Right lobe of liver (tissue), 4 donors: ENCODE results near the gene DIP2C.

Experiments used
- POLR2A ChIP-seq: fragments of 450-650 bp; IDR thresholded peaks from one replicate; pipeline ENCODE4 v1.6.1; 2017; ENCODE audit warnings: antibody characterized with exemption, mild to moderate bottlenecking
- TF ChIP-seq, protein P1 (sequence below), 4 donors: fragments of 200-600 bp in 3 of 4; fragments of 450-650 bp in 1 of 4; IDR thresholded peaks; one replicate each; pipeline versions ENCODE4 v1.5.1 to v1.8.0; 2016 to 2022; ENCODE audit warnings: antibody characterized with exemption in 4 of 4, mild to moderate bottlenecking in 2 of 4
- donor health status: DM: no; HTN: no; CAD: no.
- donor health status: DM: no; HTN: no; CAD: no.
- donor health status: DM: no; HTN: yes; CAD: no.

DNA sequence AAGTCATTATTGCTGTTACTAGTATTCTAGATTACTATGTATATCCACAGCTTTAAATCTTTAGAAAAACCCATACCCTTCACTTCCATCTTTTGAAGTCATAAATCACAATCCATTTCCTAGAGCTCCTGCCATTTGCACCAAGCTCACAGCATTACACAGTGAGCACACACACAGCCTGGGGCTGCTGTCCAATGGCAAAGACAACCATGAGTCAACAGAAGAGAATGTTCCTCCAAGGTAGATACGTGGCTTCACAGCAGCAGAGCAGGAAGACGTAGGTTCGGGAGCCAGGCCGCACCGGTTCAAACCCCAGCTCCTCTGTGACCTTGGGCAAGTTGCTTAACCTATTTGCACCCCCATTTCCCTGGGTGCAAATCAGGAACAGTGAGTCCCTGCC, 234.6 kb downstream of the DIP2C start:
- TF ChIP-seq, protein P1, sequence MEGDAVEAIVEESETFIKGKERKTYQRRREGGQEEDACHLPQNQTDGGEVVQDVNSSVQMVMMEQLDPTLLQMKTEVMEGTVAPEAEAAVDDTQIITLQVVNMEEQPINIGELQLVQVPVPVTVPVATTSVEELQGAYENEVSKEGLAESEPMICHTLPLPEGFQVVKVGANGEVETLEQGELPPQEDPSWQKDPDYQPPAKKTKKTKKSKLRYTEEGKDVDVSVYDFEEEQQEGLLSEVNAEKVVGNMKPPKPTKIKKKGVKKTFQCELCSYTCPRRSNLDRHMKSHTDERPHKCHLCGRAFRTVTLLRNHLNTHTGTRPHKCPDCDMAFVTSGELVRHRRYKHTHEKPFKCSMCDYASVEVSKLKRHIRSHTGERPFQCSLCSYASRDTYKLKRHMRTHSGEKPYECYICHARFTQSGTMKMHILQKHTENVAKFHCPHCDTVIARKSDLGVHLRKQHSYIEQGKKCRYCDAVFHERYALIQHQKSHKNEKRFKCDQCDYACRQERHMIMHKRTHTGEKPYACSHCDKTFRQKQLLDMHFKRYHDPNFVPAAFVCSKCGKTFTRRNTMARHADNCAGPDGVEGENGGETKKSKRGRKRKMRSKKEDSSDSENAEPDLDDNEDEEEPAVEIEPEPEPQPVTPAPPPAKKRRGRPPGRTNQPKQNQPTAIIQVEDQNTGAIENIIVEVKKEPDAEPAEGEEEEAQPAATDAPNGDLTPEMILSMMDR (IDR thresholded peaks at IDR 0.05), result no peak
- TF ChIP-seq POLR2A, result no peak
